ENCODE results near the gene SIGLEC15. TPM values are rescaled to one million over a fixed set of nuclear protein-coding genes. Genes with fewer than 3 reads are reported as not detected.
"Not testable (repeated sequence)": the region's sequence is repeated elsewhere in the genome, so short reads cannot be mapped to it uniquely, and the experiment has no call there.

Gene SIGLEC15
- 6.2 TPM for total RNA-seq

- DNase-seq (ENCODE audit: low read depth in 2 of 3, low spot score in 2 of 3), result peak in 2 of 3 donors; percentile 53
Measured at GRCh38 chr18:45825258-45826044, at the start of gene SIGLEC15. Gene SIGLEC15, plus strand, starts transcription at chr18:45825675. Its CDS starts 54 bp downstream, at chr18:45825729.

- no peak for DNase-seq (ENCODE audit: low read depth in 2 of 3, low spot score in 2 of 3)
Measured at GRCh38 chr18:45775743-45776142, 49.7 kb upstream of the SIGLEC15 start.

DNA sequence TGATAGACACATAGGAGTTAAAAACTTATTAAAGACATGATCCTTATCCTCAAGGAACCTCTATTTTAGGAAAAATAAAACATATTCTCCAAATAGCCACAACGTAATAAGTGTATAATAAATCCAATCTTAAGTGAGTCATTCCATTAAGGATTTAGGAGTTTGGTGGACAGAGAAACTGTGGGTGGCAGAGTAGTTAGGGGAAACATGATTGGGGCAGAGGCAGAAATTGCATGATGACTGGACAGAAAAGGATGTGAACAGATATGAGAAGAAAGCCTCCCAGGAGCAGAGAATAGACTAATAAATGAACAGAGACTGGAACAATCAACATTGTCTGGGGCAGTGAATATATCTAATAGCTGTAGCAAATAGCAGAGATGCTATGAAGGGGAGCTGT lies 48.1 kb upstream of the SIGLEC15 start:
- no peak for DNase-seq (ENCODE audit: low read depth in 2 of 3, low spot score in 2 of 3)

- no peak for DNase-seq (ENCODE audit: low read depth in 2 of 3, low spot score in 2 of 3)
Measured at GRCh38 chr18:45780568-45780967, 44.9 kb upstream of the SIGLEC15 start.

- DNase-seq (ENCODE audit: low read depth in 2 of 3, low spot score in 2 of 3), result no peak
Measured at GRCh38 chr18:45782662-45783061, 42.8 kb upstream of the SIGLEC15 start.

GRCh38 chr18:45783097-45784075 lies 42.1 kb upstream of the SIGLEC15 start:
- DNase-seq (ENCODE audit: low read depth in 2 of 3, low spot score in 2 of 3), result no peak

DNA sequence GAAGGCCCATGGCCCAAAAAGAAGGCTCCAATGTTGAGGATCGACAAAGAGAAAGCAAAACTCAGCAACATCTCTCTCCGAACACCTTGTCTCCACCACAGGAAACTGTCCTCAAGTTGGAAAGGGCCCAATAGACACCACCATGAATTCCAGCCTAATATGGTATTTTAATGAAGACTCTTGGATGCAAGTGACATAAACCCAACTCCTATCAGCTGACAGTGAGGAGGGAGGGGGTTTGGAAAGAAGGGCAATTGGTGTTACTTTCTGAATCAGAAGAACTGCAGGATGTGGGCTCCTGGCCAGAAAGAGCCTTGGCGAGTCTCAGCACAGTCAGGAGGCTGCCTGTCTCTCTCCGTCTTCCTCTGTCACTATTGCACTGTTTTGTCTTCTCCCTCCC lies 40.3 kb upstream of the SIGLEC15 start:
- peak in 1 of 3 donors; percentile 61 for DNase-seq (ENCODE audit: low read depth in 2 of 3, low spot score in 2 of 3)

DNA sequence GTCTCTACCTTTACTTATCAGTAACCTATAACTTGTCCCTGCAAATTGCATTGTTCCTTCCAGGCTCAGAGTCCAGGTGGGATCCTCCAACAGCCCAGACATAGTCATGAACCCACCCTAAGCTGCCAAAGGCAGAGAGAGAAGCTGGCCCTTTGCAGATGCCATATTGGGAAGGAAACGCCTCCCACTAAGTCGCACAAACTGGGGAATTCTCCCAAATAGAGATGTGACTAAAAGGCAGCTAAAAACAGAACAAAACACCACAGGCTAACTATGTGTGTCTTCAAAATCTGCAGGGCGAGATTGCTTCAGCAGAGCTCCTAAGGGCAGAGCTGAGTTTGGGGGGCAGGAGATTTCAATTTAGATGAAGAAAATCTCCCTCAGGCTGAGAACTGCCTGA lies 38.5 kb upstream of the SIGLEC15 start:
- DNase-seq (ENCODE audit: low read depth in 2 of 3, low spot score in 2 of 3), result no peak

DNA sequence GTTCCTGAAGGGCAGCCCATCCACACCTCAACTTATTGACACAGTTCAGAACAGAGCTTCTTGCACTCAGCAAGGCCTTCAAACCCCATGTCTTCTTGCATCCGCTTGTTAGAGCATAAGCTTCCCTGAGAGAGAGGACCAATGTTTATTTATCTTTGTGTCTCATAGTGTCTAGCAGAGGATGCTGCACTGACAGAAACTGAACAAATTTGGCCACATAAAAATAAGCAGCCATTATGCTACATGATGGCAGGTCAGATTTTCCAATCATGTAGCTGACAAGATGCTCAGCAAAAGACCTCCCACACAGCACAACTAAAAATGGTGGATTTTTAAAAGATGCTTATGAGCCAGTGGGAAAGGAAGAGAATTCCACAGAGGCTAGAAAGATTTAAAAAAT lies 38.1 kb upstream of the SIGLEC15 start:
- DNase-seq (ENCODE audit: low read depth in 2 of 3, low spot score in 2 of 3), result no peak

DNA sequence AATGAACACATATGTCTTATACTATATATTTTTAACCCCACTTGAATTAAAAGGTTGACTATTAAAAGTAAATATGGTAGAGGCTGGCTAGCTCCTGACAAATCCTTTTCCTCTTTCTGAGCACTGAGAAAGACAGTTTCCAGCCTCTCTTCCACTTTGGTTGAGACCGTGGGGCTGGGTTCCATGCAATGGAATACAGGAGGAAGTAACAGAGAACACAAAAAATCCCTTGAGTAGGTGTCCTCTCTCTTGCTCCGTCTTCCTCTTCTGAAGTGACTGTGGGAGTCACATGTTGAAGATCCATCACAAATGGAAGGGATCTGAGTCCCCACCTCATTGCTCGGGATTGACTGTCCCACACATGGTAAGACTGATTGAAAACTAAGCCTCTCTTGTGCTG lies 36.6 kb upstream of the SIGLEC15 start:
- no peak for DNase-seq (ENCODE audit: low read depth in 2 of 3, low spot score in 2 of 3)

DNA sequence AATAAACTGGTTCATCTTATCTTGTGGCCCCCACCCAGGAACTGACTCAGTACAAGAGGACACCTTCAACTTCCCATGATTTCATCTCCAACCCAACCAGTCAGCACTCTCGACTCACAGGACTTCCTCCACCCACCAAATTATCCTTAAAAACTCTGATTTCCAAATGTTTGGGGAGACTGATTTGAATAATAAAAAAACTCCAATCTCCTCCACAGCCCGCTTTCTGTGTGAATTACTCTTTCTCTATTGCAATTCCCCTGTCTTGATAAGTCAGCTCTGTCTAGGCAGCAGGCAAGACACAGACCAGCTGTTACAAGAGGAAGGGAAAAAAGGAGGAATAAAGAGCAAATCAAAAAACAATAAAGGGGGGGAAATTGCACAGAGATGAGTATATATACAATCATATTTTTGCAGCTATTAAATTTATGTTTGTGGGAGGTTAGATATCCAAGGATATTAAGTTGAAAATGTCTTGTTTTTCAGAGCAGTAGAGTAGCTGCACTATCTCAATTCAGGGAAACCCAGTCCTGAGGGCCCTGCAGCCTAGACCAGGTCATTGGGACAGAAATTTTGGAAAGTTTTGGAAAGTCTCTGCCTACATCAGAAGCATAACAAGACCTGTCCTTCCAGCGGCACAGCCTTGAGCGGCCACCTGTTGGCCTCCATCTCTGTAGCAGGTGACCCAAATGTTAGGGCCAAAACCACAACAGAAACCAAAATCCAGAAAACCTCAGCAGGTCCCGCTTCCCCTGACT lies 32.8 kb upstream of the SIGLEC15 start:
- DNase-seq (ENCODE audit: low read depth in 2 of 3, low spot score in 2 of 3), result no peak

DNA sequence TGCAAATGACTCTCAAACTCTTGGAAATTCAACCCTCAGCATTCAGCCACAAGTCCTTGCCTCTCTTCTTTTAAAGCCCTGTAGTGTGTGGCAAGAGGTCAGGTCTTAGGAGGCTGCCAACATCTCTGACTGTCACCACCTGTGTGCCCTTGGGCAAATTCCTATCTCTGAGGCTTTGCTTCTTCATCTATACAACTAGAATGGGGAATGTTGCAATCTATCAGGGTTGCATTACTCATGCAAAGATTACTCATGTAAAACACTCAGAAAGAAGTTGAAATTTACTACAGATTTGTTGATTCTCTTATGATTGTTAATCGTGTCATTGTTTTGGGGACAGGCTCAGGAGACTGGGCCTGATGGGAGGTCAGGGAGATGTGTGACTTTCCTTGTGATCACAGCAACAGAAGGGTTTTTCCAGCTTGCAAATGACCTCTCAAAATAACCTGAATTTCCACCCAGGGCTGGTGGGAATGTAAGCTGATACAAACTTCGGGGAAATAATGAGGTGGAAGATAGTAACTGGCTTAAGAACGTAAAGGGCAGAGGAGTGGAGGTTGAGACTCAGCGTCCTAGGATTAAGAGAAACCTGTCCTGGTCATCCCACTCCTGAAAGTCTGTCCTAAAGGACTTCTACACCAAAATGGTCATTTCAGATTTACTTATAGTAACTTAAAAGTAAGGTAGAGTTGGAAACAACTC lies 32.1 kb upstream of the SIGLEC15 start:
- DNase-seq (ENCODE audit: low read depth in 2 of 3, low spot score in 2 of 3), result no peak

- DNase-seq (ENCODE audit: low read depth in 2 of 3, low spot score in 2 of 3), result peak in 1 of 3 donors; percentile 23
Measured at GRCh38 chr18:45801416-45802004, 24.0 kb upstream of the SIGLEC15 start.

- peak in 2 of 3 donors; percentile 31 to 48 for DNase-seq (ENCODE audit: low read depth in 2 of 3, low spot score in 2 of 3)
Measured at GRCh38 chr18:45802814-45803492, 22.5 kb upstream of the SIGLEC15 start.

DNA sequence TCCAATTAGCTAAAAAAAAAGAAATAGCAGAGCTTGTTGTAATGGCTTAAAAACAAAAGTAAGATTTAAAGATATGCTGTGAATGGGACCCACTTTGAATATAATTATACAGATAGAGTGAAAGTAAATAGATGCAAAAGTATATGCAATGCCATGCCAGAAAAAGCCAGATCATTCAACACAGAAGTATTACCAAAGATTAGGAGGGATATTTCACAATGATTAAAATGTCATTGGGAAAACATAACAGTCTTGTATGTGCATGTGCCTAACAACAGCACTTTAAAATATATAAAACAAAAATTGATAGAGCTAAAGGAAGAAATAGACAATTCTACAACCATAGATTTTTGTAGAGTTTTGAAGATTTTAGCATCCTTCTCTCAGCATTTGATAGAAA lies 19.9 kb upstream of the SIGLEC15 start:
- no peak for DNase-seq (ENCODE audit: low read depth in 2 of 3, low spot score in 2 of 3)

- DNase-seq (ENCODE audit: low read depth in 2 of 3, low spot score in 2 of 3), result peak in 2 of 3 donors; percentile 78 to 88
Measured at GRCh38 chr18:45806226-45806625, 19.2 kb upstream of the SIGLEC15 start.

GRCh38 chr18:45807144-45807543 lies 18.3 kb upstream of the SIGLEC15 start:
- peak in 1 of 3 donors; percentile 66 for DNase-seq (ENCODE audit: low read depth in 2 of 3, low spot score in 2 of 3)

DNA sequence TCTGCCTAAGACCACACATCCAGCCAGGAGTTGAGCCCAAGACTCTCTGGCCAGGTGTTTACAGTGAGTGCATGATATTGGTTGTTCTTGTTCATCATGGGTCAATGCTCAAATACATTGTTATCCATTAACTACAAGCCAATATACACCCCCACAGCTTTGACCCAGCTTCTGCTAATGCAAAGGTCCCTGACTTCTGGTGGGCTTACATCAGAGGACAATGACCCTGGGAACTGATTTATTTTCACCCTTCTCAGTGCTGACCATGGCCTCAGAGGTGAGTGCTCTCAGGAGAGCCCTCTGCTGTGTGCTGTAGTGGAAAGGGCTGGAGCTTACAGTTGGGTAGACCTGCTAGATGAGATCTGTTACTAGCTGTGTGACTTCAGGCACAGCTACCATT lies 10.7 kb upstream of the SIGLEC15 start:
- not testable (repeated sequence) for DNase-seq (ENCODE audit: low read depth in 2 of 3, low spot score in 2 of 3)

GRCh38 chr18:45817543-45817942 lies 7.9 kb upstream of the SIGLEC15 start:
- no peak for DNase-seq (ENCODE audit: low read depth in 2 of 3, low spot score in 2 of 3)
